ENCODE data around the gene NR5A1. TPM values are rescaled to one million over a fixed set of nuclear protein-coding genes. Genes with fewer than 3 reads are reported as not detected.

Gene NR5A1
- total RNA-seq, 1 donor from 2014 or later, result under 0.01 TPM

DNA sequence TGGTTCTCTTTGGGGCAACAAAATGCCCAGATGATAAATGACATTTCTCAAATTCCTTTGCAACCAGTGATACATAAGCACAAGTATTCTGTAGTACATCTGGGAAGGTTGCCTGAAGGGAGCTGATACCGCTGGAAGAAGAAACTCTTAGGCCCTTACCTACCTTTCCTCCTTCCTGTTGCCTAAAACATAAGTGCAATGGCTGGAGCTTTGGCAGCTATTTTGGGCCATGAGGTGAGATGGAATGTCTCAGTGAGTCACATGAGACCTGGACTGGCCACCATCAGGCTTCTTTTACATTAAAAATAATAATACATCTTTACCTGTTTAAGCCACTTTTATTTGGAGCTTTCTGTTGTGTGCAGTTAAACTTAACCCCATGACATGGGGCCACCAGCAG is 68.1 kb downstream of the NR5A1 start:
- DNase-seq, result no peak

DNA sequence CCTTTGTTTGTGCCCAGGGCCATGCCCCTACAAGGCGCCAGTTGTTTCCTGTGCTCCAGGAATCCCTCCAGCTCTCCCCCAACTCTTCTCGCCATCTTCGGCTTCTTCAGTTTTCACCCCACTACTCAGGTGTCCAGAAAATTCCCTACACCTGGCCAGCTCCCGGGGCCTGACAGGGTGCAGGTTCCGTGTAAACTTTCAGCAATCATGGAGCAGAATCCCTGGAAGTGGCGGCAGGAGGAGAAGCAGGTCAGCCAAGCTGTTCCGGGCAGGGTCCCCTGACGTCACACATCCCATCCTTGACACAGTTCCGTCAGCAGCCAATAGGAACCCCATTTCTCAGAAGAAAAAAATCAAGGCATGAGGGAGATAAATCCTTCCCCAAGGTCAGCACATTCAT is 69.1 kb downstream of the NR5A1 start:
- DNase-seq, result no peak

DNA sequence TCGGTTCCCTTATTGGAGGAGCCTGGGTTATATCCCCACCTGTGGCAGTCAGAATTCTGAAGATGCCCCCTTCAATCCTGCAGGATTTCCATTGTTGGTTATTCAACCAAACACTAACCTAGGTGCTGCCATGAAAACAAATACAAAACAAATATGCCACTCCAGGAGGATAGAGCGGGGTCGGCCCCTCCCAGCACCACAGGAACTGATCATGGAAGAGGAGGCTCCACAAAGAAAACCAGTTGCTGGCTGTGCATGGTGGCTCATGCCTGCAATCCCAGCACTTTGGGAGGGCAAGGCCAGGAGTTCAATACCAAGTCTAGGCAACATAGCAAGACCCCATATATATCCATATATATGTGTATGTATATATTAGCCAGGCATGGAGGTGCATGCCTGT is 70.1 kb downstream of the NR5A1 start:
- DNase-seq, result no peak

DNA sequence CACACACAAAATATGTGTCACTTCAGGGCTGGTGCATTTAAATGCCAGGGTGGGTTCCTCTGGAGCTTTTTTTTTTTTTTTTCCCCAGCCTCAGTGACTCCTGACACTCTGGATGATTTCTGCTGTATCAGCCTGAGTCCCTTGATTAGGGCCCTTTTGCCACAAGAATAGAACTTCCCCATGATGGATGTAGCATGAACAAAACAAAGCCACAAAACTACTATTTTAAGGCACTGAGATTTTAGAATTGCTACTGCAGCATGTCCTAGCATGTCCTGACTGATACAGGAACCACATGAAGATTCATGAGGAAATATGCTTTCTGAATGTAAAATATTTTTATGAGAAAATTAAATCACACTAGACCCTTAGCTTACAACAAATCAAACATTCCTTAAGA is 70.9 kb downstream of the NR5A1 start:
- no peak for DNase-seq

Other genes starting within 250 kb of the NR5A1 start
- 26.2 TPM for gene NEK6, start 249.4 kb downstream of the NR5A1 start, total RNA-seq
- gene PSMB7, start 92.0 kb downstream of the NR5A1 start, total RNA-seq, result 145 TPM
- gene ADGRD2, start 56.9 kb downstream of the NR5A1 start, total RNA-seq, result not detected